SIG-M5 treated with dmso at 0.1 percent for 504 hours (cell line): ENCODE measurements around the gene ABCA2.

Experiments
- DNase-seq: peaks from one replicate; lab custom pipeline; 2025; ENCODE audit not compliant: unreplicated experiment; lab: John Stamatoyannopoulos, UW

The ABCA2 gene

DNA sequence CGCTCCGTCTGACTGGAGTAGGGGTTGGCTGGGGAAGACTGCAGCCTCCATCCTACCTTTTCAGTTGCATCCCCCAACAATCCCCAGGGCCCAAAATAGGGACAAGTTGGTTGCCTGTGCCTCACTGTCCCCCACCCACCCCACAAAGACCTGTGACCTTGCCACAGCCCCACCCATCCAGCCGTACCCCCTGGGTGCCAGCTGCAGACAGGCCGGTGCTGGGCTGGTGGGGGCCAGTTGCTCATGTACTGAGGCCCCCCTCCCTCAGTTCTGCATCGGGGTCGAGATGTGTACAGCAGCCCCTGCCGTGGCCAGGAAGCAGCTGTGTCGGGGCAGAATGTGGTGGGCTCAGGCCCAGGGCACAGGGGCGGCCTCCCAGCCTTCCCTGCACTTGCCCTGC lies 44.9 kb downstream of the ABCA2 start:
- no peak for DNase-seq

DNA sequence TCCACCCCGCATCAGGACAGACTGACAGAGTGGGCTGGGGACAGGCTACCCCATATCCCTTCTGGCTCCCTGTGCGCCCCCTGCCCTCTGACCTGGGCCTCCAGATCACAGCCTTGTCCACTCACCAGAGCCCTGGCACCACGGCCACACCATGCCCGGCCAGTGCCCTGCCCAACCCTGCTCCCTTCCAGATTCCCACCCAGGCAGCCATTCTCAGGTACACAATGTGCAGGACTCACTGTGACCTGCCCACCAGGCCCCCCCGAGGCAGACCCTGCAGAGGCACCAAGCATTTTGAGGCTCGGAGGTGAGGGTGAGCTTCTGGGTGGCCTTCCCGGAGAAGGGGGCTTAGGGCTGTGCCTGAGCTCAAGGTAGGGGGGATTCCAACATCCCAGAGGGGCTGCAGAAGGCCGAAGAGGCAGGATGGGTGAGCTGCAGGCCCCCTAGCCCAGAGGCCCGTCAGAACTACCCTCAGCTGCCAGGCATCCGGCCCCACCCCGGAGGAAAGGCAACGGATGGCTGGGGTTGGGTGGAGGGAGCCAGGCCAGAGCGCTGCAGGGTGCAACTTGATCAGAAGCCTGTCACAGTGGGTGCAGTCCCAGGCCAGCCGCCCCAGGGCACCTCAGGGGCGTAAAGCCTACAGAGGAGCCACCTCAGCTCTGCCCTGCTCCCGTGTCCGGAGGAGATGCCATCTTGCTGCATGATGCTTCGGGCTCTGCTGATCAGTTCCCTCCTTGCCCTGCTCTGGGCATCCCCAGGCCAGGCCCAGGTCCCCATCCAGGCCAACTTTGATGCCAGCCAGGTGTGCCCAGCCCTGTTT lies 45.6 kb downstream of the ABCA2 start, which contains the start of gene LCNL1:
LCNL1 (plus strand) TSS at position 762 of the 820 bp plus-strand sequence. CDS start 594 bp downstream, outside the sequence.
- no peak for DNase-seq

DNA sequence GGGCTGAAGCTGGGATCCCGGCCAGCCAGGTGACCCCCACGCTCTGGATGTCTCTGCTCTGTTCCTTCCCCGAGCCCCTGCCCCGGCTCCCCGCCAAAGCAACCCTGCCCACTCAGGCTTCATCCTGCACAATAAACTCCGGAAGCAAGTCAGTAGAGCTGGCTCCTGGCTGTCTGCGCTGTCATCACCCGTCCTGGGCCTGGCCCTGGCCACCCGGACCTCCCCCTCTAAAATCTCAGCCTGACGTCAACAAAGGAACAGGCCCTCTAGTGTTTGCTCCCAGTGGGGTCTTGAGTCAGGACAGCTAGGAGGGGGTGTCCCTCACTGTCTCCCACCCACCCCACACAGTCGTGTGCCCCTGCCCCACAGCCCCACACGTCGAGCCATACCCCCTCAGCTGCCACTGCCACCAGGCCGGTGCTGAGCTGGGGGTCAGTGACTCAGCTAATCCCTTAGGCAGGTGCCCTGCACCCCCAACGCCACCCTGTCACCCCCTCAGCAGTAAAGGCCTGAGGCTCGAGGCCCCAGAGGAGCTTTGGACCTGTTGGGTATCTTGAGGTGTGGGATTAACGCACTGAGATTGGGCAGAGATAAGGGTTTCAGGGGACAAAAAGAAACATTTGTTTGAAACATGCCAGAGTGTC lies 46.3 kb downstream of the ABCA2 start:
- no peak for DNase-seq

DNA sequence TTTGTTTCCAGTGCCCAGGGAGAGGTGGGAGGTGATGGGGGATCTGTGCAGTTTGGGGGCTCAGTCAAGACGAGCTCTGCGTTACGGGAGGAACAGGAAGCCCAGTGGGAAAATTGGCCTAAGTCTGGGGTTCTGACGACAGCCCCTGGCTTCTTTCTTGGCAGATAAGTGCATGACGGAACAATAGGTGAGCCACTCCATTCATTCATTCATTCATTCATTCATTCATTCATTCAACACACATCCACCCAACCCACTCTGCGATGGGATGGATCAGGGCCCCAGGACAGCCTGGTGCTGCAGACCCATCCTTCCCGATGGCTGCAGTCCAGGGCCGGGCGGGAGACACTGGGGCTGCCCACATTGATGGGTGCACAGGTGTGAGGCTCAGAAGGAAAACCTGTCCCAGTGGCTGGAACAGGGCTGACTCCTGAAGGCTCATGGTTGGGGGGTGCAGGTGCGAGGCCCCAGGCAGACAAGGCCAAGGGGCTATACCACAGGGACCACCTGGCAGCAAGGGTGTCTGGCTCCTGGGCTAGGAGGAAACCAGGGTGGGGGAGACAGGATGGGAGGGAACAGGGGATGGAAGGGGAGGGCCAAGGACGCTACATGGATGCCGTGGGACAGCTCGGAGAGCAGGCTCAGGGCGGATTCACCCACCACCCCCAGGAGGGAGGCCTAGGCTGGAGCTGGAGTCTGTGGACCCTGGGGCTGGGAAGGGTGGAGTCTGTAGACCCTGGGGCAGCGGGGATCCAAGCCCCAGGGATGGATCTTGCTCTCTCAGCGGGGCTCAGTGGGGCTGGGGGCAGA lies 47.2 kb downstream of the ABCA2 start:
- no peak for DNase-seq

DNA sequence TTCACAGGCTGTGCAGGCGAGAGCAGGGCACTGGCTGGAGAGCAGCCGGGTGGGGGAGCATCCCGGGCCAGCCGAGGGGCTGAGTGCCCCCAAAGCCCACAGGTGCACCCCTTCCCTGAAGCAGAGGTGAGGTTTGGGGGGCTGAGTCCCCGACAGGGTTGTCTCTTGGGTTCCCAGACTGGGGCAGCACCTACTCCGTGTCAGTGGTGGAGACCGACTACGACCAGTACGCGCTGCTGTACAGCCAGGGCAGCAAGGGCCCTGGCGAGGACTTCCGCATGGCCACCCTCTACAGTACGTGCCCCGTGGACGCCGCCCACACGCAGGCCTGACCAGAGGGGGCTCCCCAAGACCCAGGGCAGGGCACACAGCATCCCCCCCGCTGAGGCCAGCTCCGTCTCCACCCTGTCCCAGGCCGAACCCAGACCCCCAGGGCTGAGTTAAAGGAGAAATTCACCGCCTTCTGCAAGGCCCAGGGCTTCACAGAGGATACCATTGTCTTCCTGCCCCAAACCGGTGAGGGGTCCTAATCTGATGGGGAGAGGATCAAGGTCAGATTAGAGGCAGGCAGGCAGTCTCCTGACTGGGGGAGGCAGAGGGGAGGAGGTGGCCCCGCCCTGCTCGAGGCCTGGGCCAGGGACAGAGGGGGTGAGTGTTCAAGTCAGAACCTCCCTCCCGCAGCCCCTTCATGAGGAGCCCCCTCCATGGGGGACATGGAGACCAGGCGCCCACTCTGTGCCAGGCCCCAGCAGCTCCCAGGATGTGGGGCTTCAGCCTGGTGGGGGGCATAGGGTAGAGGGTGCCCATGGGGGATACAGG lies 48.1 kb downstream of the ABCA2 start:
- no peak for DNase-seq

DNA sequence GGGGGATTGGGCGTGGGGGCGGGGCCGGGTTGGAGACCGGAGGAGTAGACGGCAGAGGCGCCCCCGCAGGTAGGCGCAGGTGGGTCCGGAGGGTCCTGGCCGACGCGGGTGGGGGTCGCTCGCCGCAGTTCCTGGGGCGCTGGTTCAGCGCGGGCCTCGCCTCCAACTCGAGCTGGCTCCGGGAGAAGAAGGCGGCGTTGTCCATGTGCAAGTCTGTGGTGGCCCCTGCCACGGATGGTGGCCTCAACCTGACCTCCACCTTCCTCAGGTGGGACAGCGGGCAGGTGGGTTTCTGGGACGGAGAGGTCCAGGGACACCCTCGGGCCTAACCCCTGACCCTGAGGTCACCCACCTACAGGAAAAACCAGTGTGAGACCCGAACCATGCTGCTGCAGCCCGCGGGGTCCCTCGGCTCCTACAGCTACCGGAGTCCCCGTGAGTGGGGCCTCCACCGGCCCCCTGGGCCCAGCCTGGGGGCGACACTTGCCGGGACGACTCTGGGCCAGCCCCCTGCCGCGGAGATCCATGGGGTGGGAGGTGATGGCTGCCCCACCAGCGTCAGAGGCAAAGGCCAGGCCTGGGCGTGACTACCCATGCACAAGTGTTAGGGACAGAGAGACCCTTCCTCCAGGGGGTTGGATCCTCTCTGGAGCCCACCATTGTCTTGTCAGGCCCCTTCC lies 49.0 kb downstream of the ABCA2 start:
- DNase-seq = no peak

DNA sequence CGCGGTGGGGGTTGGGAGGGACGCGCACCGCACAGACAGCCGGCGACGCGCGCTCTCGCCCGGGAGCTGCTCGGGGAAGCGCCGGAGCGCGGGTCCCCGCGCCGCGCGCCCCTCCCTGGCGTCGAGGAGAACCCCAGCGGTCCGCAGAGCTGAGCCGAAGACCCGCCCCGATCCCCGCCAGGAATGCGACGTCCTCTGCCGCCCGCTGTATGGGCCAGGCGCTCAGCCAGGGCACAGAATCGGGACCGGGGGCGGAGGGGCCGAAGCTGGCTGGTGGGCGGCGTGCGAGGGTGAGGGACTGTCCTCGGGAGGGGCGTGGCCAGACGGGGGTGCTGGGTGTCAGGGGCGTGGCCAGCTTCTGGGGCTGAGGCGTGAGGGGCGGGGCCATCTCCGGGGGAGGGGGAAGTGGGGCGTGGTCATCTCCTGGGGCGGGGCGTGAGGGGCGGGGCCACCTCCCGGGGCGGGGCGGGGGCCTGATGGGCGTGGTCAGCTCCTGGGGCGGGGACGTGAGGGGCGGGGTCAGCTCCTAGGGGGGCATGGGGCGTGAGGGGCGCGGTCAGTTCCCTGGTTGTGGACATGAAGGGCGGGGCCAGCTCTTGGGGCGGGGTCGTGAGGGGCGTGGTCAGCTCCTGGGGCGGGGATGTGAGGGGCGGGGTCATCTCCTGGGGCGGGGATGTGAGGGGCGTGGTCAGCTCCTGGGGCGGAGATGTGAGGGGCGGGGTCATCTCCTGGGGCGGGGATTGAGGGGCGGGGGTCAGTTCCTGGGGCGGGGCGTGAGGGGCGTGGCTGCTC lies 49.8 kb downstream of the ABCA2 start:
- no peak for DNase-seq

DNA sequence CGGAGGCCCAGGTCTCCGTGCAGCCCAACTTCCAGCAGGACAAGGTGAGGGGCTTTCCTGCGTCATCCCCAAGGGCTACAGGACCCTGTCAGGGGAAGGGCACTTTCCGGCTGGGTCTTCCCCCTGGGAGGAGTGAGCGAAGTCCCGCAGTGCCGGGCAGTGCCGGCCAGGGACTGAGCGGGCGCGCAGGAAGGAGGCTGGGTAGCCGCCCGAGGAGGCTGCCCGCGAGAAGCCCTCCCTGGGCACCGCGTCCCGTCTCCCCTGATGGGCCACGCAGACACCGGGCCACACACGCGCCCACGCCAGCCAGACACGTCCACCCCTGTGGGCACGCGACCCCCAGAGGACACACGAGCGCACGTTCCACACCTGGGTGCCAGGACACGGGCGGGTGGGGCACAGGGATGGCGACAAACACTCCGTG lies 50.4 kb downstream of the ABCA2 start:
- no peak for DNase-seq

DNA sequence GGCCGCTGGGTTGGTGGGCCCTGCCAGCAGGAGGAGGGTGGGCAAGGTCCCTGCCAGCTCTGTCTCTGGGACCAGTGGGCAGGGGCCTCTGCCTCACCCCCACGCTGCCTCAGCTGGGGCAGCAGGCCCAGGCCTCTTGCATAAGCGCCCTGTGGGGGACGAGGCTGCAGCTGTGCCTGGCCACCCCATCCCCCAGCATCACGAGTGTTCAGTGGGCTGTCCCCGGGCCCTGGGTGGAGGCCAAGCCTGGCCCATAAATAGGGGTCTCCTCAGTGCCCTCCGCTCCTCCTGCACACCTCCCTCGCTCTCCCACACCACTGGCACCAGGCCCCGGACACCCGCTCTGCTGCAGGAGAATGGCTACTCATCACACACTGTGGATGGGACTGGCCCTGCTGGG lies 50.8 kb downstream of the ABCA2 start, which contains the start of gene PTGDS:
PTGDS (plus strand) TSS at position 282 of the 400 bp plus-strand sequence; CDS start at position 357, 75 bp downstream.
- no peak for DNase-seq

DNA sequence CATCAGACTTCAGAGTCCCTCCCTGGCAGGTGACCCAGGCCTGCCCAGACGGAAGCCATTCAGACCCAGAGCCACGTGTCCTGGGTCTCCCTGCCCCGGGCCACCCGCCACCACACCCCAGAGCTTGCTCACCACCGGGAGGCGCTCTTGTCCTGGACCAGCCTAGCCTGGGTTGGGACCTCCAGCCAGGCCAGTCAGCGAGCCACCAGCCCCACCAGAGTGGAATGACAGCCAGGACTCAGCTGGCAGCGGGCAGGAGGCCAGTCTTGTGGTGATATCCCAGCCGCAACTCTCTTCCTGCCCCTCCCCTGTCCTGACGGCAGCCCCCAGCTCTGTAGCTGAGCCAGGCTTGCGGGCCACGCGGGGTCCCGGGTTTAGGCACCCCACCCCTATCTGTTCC lies 52.4 kb downstream of the ABCA2 start:
- no peak for DNase-seq

DNA sequence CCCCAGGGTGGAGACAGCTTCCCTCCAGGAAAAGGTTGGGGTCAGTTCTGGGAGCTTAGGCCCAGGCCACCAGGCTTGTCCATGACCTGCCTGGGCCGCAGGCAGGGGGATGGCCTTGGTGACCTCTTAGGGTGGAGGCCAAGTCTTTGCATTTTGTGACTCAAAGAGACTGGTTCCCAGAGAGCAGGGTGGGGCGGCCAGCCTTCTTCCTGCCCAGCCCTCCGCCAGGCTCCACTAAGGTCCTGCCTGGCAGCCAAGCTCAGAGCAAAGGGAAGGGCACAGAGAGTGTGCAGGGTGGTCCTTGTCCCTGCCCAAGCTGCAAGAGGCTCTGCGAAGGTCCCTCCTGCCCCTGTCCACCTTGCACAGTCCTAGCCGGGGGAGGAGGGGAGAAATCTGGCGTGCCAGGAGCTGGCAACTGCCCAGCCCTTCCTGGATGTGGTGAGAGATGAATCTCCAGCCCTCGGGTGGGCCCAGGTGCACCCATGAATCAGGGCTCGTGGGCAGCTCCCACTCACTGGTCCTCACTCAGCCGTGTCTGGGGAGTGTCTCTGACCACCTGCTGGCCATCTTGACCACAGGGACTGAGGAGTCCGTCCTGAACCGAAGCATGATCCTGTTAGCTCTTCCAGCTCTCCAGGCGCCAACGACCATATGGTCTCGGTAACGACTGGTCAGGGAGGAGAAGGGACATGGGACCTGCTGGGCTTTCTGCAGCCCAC lies 53.1 kb downstream of the ABCA2 start:
- no peak for DNase-seq

DNA sequence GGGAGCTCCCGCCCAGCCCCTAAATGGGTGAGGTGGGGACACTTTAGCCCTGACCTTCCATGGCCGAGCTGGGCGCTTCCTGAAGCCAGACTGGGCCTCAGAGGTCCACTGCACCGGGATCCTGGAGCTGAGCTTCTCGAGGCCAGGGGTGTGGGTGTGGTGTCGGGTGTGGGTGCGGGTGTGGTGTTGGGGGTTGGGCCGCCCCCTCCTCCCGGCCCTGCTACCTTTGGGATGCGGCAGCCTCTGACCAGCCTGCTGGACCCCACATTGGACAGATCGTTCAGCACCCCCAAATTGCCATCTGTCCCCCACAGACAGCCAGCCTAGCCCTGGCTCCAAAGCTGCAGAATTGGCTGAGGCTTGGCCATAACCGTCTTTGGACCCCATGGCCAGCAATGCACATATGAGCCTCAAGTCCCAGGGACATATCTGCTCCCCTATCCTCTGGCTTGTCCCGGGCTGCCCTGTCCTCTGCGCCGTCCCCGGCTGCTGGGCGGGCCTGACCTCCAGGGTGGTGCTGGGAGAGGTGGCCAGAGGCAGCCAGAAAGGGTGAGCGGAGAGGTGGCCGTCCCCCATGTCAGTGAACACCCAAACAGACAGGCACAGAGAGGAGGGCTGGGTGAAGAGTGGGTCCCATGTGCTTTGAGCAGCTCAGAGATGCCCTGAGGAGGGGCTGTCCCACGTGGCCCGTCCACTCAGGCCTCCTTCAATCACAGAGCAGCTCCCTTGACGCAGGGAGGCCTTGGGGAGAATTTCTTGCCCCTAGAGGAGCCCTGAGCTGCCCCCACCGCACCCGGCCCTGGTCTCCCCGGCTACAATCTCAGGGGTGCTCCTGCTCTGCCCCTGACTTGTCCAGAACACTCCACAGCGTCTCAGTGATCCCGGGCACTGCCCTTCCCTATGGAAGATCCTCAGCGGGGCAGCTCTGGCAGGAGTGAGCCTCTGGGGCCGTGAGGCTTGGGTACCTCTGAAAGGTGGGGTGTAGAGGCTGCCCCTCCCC lies 54.1 kb downstream of the ABCA2 start:
- no peak for DNase-seq

DNA sequence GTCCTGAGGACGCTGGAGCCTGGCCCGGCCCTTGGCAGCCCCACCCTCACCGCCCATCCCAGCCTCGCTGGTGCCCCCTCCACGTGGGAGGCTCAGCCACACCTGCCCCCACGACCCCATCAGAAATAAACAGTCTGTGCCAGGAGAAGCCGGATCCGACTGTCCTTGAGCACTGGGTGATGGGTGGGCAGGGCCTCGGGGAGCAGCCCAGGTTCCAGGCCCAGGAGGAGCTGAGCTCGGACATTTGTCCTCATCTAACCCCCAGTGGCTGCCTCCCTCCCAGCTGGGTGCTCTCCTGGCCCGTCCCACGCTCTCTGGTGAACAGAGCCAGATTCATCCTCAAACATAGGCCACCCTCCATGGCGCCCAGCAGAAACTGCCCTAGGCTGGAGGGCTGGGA lies 55.3 kb downstream of the ABCA2 start:
- DNase-seq = no peak

DNA sequence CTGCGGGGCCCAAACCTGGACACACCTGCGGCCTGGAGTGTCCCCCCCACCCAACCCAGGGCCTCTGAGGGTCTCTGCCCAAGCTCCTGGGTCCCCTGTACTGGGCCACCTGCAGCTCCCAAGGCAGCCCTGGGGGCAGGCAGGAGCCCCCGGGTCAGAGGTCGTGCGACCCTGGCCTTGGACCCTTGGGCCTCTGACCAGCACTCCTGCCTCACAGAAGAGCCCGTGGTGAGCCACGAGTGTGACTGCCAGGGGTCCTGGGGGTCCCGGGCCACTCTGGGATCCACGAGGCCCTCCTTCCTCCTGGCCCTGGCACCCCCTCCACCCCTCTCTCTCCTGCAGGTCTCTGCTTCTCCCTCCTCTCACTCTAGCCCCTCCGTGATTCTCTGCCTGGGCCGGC lies 55.7 kb downstream of the ABCA2 start:
- DNase-seq = no peak

DNA sequence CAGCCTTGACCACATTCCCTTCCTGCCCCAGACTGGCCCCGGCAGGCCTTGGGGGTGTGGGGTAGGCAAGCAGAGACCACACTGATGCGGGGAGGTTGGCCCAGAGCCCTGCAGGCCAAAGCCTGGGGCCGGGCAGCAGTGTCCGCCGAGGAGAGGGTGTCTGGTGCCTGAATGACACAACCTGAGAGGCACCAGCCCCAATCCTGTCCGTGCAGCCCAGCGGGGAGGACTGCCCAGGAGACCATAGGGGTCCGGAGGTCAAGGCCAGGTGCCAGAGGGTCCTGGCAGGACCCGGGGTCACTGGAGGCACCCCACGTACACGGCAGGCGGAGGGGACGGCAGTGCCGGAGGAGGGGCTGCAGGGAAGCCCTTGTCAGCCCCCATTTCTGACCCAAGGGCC lies 56.3 kb downstream of the ABCA2 start:
- DNase-seq = no peak

DNA sequence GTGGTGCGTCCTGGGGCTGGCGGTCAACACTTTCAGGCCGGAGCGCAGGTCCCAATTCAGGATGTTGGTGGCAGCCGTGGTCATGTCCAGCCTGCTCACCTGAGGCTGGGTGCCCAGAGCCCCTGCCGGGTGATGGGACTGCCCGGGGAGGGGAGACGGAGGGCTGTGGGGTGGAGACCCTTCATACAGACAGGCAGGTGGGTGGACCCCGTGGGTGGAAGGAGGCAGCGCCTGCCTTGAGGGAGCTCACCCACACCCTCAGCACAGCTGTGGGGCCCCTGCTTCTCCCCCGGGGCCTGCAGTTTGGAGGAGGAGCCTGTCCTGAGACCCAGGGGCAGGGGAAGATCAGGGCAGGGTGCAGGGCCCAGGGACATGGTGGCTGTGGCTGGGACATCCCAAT lies 57.7 kb downstream of the ABCA2 start:
- no peak for DNase-seq

DNA sequence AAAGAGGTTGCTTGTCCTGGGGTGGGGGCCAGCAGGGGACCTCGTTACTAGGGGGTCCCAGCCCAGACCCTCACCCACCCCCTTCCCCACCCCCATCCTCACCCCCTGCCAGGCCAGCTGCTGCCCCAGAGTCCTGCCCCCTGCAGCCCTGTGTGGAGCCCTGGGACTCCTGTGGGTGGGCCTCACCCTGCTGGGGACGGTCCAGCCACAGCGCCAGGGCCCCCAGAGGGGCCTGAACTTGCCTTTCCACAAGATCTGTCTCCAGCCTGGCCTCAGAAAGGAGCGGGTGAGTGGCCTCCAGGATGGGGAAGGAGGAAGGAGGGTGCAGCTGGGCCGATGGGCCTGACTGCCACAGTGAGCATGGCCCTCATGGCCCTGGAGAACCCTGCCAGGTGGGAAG lies 58.3 kb downstream of the ABCA2 start:
- no peak for DNase-seq

DNA sequence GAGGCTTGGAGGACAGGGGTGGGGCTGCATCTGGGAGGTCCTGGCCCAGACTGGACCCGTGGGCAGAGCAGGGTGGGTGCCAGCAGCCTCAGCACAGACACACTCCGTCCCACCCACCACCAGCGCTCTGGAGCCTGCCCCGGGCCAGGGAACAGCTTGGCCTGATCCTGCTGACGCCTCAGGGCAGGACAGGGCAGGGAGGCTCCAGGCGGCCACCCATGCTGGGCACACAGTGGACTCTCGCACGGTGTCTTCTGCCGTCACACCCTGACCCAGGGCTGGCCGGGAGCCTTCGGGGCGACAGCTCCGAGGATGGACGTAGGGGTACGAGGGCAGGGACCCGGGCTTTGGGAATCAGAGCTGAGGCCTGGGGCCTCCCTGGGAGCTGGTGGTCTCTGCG lies 58.9 kb downstream of the ABCA2 start:
- no peak for DNase-seq
